ENCODE data around the gene ATP13A1.
"Not testable (repeated sequence)": the region's sequence is repeated elsewhere in the genome, so short reads cannot be mapped to it uniquely, and the experiment has no call there.

DNA sequence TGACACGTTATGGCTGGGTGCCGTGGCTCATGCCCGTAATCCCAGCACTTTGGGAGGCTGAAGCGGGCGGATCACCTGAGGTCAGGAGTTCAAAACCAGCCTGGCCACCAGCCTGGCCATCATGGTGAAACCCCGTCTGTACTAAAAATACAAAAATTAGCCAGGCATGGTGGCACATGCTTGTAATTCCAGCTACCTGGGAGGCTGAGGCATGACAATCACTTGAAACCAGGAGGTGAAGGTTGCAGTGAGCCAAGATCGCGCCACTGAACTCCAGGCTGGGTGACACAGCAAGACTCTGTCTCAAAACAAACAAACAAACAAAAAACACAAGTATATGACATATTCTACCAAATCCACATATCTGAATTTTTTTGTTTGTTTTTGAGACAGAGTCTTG lies 56.8 kb downstream of the ATP13A1 start:
- TF ChIP-seq POLR2A (IDR thresholded peaks at IDR 0.05) = not testable (repeated sequence)
- TF ChIP-seq, protein P1, sequence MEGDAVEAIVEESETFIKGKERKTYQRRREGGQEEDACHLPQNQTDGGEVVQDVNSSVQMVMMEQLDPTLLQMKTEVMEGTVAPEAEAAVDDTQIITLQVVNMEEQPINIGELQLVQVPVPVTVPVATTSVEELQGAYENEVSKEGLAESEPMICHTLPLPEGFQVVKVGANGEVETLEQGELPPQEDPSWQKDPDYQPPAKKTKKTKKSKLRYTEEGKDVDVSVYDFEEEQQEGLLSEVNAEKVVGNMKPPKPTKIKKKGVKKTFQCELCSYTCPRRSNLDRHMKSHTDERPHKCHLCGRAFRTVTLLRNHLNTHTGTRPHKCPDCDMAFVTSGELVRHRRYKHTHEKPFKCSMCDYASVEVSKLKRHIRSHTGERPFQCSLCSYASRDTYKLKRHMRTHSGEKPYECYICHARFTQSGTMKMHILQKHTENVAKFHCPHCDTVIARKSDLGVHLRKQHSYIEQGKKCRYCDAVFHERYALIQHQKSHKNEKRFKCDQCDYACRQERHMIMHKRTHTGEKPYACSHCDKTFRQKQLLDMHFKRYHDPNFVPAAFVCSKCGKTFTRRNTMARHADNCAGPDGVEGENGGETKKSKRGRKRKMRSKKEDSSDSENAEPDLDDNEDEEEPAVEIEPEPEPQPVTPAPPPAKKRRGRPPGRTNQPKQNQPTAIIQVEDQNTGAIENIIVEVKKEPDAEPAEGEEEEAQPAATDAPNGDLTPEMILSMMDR (IDR thresholded peaks at IDR 0.05) = not testable (repeated sequence)

All from vagina (tissue), 2 donors.